NCI-H2227 treated with DMSO at 0.1 percent for 48 hours (cell line): ENCODE results near the gene EPB41L2.
"Not testable (repeated sequence)": the region's sequence is repeated elsewhere in the genome, so short reads cannot be mapped to it uniquely, and the experiment has no call there.

ENCODE experiments used
- DNase-seq: peaks from one replicate; lab custom pipeline; 2025; lab: John Stamatoyannopoulos, UW

EPB41L2 gene

GRCh38 chr6:130945401-130945919, 117.6 kb downstream of the EPB41L2 start:
- no peak for DNase-seq

- DNase-seq, result no peak
Measured at GRCh38 chr6:130944486-130944885, 118.6 kb downstream of the EPB41L2 start.

- DNase-seq, result no peak
Measured at GRCh38 chr6:130943738-130944137, 119.3 kb downstream of the EPB41L2 start.

- not testable (repeated sequence) for DNase-seq
Measured at GRCh38 chr6:130942752-130943151, 120.3 kb downstream of the EPB41L2 start.

- DNase-seq, result no peak
Measured at GRCh38 chr6:130937942-130938604, 125.0 kb downstream of the EPB41L2 start.

- no peak for DNase-seq
Measured at GRCh38 chr6:130936933-130937332, 126.1 kb downstream of the EPB41L2 start.

GRCh38 chr6:130935978-130936377, 127.1 kb downstream of the EPB41L2 start:
- no peak for DNase-seq

GRCh38 chr6:130934848-130935585, 128.0 kb downstream of the EPB41L2 start:
- no peak for DNase-seq

- DNase-seq, result no peak
Measured at GRCh38 chr6:130933712-130934200, 129.3 kb downstream of the EPB41L2 start.

- no peak for DNase-seq
Measured at GRCh38 chr6:130932921-130933320, 130.1 kb downstream of the EPB41L2 start.

- DNase-seq, result no peak
Measured at GRCh38 chr6:130932438-130932837, 130.6 kb downstream of the EPB41L2 start.

GRCh38 chr6:130931683-130932082, 131.4 kb downstream of the EPB41L2 start:
- no peak for DNase-seq

GRCh38 chr6:130929036-130929678, 133.9 kb downstream of the EPB41L2 start:
- no peak for DNase-seq

- no peak for DNase-seq
Measured at GRCh38 chr6:130928158-130928912, 134.7 kb downstream of the EPB41L2 start.

- no peak for DNase-seq
Measured at GRCh38 chr6:130927305-130927704, 135.7 kb downstream of the EPB41L2 start.

- no peak for DNase-seq
Measured at GRCh38 chr6:130923350-130923749, 139.7 kb downstream of the EPB41L2 start.

GRCh38 chr6:130922922-130923321, 140.1 kb downstream of the EPB41L2 start:
- no peak for DNase-seq

GRCh38 chr6:130920969-130921368, 142.1 kb downstream of the EPB41L2 start:
- no peak for DNase-seq

GRCh38 chr6:130918171-130918570, 144.9 kb downstream of the EPB41L2 start:
- no peak for DNase-seq

GRCh38 chr6:130915606-130916005, 147.4 kb downstream of the EPB41L2 start:
- not testable (repeated sequence) for DNase-seq

- DNase-seq, result no peak
Measured at GRCh38 chr6:130913120-130913519, 149.9 kb downstream of the EPB41L2 start.

- DNase-seq, result no peak
Measured at GRCh38 chr6:130912434-130912833, 150.6 kb downstream of the EPB41L2 start.
